Activated naive CD8-positive, alpha-beta T cell treated with anti-CD3 and anti-CD28 coated beads, Interleukin-2, amount 50 U/mL, for 16 hours (primary cell): ENCODE measurements around the gene KRT1.

Experiments
- DNase-seq: peaks from one replicate; pipeline ENCODE4 v3.0.0-alpha.2; 2020; ENCODE audit warnings: low read depth, low spot score

The KRT1 gene

DNA sequence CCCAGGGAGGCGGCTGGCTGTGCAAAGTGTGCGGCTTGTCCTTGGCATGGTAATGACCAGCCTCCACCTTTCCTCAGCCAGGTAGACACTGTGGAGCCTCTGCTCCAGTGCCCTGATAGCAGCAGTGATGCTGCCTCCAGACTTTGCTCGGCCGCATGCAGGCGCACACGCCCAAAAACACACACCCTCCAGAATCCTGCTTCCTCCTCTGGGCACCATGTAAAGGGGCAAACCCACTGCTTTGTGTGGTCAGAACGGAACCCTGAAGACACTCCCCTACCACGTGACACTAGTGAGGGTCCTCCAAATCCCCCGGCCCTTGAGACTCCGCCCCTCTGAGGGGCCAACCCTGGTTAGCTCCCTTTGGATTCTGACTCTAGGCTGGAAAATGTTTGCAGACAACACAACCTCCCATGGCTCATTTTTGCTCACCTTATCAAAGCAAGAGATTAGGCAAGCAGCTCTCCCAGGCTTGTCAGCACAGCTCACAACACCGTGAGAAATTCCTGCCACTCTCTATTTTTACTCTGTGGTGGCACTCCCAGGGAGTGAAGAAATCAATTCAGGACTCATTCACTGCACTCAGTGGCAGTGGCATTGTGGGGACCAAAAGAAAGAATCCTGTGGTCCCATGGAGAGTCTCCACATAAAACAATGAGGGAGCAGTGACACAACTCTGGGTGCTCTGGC lies 18.6 kb upstream of the KRT1 start:
- DNase-seq, result no peak

DNA sequence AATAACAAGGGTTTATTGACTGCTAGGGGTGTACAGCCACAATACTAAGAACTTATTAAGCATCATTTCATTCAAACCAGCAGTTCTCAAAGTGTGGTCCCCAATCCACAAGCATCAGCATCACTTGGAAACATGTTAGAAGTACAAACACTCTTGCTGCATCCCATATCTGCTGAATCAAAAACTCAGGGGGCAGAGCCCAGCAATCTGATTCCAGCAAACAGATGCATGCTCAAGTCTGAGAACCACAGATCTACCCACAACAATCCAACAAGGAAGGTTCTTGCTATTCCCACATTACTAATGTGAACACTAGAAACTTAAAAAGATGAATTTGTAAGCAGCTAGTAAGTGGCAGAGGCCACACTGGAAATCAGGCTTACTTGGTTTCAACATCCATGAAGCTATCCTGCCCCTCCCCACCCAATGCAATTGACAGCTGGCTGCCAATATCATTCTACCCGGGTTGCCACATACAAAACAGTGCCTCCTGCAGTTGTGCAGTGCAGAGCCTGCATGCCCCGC lies 16.9 kb upstream of the KRT1 start:
- no peak for DNase-seq

DNA sequence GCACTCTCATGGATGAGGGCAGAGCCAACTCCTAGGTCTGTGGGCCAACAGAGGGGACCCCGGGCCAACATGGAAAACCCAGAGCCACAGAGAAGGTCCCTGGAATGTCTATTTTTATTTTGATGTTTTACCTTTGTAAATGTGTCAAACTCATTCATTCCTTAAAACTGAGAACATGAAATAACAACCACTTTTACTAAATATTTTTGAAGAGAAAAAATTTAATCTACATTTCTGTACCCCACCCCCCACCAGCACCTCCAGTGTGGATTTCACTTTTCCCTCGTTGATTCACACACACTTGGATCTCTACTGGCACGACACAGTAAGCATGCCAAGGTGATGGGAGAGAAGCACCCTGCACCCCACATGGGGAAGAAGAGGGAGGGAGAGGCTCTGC lies 16.4 kb upstream of the KRT1 start:
- DNase-seq, result no peak

DNA sequence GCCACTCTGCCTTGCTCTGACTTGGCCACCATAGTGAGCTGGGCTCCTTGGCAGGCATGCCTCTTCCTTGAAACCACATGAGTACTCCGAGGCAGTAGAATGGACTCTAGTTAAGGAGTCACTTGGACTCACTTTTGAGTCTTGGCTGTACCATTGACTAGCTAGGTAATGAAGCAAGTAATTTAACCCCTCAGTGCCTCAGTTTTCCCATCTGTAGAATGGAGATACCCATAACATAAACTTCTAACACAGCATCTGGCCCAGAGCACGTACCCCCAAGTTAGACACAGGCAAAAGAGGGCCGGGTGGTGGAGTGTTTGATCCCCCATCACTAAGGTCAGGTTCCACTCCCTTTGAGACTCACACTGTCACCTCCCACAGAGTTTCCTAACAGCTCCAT lies 14.8 kb upstream of the KRT1 start:
- no peak for DNase-seq

DNA sequence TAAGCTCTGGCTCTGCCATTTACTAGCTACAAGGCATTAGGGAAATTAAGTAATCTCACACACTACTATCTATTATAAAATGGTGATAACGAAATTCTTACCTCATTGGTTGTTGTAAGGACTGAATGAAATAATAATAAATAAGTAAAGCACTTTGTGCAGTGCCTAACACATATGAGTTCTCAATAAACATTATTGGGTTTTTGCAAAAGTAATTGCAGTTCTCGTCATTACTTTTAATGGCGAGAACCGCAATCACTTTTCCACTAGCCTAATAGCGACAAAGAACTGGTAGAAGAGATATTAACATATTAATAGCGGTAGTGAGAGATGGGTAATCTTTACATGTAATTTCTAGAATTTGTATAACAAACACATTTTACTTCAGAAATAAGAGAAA lies 13.9 kb upstream of the KRT1 start:
- no peak for DNase-seq

DNA sequence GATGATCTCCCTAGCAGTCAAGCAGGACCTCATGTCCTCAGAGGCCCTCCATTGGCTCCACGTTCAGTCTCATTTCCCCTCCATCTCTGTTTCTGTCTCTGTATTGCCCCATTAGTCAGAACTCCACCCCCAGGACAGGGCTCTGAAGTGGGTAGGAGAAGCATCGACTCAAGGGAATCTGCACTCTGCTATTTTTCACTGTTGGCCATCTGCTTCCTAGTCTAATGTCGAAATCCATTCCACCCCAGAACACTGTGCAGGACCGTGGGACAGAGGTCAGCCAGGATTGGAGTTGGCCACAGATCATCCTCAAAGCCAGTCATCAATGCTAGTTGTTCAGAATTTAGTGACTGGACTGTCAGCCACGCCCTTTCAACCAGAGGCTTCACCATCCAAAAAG lies 13.1 kb upstream of the KRT1 start:
- DNase-seq, result no peak

DNA sequence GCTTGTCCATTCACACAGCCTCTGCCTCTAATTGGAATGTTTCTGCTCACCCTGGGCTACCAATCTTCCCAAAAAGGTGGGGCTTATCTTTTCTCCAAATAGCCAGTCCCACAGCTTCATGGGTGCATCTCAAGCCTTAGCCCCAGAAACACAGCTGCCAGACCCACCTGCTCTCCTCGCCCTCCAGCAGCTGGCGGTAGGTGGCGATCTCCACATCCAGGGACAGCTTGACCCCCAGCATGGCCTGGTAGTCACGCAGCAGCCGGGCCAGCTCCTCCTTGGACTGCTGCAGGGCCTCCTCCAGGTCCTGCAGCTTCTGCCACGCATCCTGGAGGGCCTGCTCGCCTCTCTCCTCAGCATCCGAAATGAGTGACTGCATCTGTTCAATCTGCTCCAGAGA lies 12.0 kb upstream of the KRT1 start:
- DNase-seq, result no peak

DNA sequence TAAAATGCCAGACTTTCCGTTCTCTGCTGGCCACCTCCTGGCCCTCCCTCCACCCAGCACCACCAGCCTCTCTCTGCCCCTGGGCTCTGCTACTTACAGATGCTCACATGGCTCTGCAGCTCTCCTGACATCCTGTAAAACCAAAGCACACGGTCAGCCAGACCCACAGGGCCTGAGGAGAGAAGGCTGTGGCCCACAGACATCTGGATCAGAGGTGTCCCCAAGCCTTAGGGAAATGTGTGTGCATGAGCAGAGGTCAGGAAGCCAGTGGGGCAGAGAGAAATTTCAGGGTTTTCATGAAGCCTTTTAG lies 11.6 kb upstream of the KRT1 start:
- DNase-seq, result no peak

DNA sequence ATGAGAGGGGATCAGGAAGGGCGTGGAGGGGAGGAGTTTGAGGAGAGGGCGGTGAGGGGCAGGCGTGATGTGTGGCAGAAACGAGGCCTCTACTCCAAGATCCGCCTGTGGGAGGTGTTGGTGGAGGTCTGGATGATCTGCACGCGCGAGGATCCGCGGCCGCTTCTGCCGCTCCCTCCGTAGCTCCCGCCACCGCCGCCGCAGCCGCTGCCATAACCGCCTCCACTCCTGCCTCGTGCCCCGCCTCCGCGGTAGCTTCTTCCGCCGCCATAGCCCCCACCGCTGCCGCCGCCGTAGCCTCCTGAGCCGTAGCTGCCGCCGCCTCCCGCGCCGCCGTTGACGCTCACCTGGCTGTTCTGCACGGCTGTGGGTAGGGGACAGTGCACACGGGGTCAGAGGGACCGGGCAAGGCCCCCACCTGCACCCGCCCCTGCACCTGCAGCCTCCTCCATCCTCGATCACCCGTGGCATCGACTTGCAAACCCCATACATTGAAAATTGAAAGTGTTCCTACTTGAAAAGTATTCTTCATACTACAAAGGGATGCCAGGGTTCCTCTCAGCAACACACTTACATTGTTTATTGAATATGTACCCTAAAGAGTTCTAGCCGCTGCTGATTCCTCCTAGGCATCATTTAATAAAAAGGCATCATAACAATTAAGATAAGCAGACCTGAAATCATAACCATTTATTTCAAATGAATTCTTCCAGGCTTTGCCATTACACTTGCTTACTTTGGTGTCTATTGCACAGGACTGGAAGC lies 11.1 kb upstream of the KRT1 start:
- peak; percentile 21 for DNase-seq

DNA sequence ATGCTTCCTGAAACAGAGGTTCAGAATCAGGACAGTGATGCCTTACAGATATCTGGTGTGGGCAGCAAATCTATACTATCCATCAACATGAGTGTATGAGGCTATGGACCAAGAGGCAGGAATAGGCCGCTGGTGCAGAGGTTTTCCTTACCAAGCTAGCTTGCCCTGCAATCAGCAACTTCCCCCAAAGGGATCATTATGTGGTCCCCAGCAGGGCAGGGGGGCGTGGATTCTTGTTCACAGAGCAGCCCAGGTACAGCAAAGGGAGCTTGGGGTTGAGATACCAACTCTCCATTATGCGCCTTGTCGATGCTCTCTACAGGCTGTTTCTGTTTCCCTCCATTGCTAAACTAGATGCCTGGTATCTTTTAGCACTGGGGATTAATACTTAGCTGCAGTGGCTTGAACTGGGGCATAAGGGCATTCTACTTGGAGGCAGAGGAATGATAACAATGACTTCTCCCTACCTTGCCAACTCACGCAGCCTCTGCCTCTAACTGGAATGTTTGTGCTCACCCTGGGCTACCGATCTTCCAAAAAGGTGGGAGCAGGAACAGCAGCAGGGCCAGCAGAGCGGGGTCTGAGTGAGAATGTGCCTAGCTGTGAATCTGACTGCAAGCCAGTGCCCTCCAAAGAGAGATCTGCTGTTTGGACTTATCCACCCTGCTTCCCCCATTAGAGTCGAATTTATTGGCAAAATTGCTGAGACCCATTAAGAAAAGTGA lies 10.3 kb upstream of the KRT1 start:
- DNase-seq, result no peak

DNA sequence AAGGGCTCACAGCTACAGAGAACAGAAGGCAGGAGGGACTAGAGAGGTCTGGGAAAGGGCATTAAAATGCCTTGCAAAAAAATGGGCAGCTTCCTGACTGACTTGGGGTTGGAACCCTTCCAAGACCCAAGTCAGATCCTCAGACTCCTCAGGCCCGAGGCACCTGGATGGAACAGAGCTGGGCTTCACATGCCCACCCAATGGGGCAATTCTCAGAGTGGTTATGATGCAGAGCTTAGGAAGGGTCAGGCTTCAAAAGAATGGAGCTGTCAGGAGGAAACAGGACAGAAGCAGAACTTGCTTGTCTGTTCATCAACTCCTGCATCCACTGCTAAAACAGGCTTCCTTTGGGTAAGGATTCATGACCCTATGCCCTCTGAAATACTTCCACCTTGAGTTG lies 9.7 kb upstream of the KRT1 start:
- DNase-seq, result no peak

DNA sequence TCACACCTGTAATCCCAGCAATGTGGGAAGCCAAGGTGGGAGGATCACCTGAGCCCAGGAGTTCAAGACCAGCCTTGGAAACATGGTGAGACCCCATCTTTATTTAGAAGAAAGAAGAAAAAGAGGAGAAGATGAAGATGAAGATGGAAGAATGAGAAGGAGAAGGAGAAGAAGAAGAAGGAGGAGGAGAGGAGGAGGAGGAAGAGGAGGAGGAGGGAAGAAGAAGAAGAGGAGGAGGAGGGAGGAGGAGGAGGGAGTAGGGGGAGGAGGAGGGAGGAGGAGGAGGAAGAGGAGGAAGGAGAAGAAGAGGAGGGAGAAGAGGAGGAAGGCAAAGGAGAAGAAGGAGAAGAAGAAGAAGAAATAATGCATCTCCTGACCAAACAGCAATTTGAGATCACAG lies 9.0 kb upstream of the KRT1 start:
- DNase-seq, result no peak

DNA sequence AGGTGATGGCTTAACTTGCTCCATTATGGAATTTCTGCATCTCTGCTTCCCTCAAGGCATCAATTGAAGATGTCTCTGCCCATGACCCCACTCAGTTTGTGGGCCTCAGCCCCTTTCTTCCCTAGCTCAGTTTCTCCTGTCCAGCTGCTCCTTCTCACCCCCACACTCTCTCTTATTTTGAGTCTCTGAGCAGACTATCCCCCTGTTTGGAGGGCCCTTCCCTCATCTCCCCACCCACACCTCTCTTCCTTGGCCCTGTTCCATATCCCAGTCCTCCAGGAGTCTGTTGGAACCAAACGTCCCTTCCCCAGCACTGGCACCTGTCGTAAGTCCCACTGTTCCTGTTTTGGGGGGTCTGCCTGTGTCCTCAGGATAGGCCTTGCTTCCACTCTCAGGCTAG lies 8.3 kb upstream of the KRT1 start:
- DNase-seq, result no peak

DNA sequence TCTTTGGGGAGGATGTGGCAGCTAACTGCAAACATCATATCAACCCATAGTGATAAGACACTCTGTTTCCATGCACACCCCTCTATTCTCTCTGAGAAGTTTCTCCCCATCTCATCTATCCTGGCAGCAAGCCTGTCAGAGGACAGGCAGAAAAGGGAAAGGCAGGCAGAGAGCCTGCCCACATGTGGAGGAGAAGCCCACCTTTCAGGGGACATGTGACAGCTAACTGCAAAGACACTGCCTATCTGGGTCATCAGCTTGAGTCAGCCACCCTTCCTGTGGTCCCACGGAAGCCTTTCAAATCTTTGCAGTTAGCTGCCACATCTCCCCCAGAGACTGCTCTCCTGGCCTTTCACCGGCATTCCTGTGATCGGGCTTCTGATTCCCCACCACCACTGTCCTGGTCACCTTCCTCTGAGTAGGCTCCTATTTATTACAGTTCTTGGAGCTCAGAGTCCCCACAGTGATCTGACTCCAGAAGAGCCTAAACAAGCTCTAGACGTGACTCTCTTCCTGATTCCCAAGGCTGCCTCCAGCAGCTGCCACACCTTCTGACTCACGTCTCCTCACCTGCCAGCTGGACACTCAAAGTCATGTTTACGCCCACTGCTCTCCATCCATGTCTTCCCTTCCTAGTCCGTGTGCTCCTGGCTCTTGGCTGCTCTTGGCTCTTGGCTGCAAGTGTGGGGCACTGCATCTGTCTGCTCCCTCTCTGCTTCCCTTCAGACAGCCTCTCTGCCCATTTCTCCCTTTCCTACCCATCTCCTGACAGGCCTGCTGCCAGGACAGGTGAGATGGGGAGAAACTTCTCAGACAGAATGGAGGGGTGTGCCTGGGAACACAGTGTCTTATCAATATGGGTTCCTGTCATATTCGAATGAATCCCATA lies 7.5 kb upstream of the KRT1 start:
- DNase-seq, result no peak

DNA sequence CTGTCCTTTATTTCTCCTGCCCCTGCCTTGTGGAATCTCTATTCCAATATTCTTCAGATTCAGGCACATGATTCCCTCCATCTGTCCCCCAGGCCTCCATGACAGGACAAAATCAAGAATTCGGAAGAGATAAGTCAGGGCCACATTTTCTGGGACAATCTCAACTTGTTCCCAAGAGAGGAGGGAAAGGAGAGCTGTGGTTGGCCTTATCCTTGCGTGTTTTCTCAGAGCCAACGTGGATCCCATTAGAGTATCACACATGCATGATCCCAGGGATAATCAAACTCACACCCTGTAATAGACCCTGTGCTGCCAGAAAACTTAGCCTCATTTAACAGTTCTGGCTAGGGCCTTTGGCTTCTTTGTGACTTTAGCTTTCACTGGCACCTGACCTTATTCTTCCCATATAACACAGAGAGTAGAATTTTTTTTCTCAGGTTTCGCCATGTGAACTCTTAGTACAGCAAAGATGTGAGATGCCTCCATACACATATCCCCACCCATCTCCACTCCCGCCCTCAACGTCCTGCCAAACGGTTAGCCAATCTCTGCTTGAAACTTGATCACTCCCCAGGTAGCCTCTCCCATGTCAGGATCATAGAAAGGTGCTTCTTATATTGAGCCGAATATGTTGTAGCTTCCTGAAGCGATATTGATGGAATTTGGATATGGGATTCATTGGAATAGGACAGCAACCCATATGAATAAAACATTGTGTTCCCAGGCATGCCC lies 6.7 kb upstream of the KRT1 start:
- no peak for DNase-seq

DNA sequence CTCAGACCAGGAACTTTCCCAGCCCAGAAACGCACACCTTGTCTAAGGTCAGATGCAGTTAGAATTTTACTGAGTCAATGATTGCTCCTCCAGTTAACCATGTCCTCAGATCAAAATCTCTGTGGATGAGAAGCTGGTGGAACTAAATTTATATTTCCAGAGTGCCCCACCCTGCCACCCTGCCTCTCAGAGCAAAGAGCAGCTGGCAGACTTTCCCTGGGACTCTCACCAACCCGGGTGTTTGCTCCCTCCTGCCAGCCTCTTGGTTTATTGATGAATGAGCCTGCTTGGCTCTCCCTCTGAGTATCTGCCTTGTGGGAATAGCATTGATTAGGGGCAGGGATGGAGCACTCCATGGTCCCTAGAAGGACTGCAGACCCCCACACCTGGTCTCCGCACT lies 5.9 kb upstream of the KRT1 start:
- no peak for DNase-seq

DNA sequence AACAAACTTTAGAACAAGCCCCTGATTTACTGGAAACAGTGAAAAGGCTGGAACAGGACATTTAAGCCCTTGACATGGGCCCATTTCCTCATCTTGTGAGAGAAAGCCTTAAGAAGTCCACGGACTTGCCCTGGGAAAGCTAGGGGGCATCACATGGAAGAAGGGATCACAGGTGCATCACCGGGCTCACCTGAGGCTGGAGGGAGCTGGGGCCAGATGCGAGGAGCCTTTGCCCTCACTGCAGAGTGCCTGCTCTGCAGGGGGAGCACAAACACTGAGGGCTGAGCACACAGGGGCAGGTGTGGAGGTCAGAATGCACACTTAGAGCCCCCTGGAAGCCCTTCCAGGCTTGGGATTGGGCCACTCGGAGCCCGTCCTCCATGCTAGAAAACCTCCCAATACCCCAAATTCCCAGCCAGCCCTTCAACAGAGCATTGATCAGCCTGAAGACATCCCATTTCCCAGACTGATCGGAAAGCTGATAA lies 5.2 kb upstream of the KRT1 start:
- DNase-seq, result no peak

DNA sequence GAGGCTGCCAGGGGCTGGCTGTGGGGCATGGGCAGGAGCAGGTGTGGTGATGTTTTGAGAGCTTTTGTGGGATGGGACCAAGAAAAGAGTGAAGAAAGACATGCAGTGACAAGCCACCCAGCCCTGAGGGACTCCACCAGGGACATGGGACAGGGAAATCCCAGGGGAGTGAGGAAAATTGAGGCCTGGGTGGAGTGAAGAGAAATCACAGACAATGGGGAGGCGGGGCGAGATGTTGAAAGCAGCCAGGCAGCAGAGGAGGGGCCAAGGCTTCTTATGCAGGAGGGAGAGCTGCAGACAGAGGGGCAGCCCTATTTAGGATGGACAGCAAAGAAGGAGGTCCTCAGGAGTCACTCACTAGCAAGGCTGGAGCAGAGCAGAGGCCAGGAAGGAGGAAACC lies 4.2 kb upstream of the KRT1 start:
- DNase-seq, result no peak

DNA sequence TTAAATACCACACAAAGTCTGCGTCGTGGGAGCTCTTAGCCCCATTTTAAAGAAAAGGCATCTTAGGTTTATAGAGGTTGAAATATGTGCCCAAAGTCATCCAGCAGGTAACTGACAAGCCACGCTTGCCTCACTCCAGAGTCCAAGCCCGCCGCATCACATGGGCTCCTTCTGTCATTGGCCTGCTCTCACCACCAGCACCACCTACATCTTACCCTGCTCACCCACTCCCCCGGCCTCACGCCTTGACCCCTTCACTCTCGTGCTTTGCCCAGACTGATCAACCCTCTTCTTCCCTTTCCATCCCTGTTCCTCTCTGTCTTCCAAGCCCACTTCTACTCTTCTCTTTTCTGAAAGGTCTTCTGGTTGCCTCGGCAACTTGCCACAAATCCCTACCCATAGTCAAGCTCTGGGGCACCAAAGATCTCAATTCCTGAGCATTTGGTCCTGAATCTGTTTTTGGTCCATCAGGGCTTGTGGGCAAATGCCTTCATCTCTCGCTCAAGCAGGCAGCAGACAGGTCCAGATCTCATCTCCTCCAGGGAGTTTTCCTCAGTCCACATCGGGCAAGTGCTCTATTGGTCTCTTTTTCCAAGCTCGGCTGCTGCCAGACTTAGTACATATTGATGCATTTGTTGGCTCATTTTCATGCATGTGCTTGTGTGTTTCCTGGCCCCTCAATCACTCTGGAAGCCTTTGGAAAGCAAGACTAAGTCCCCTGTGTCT lies 3.5 kb upstream of the KRT1 start:
- no peak for DNase-seq

DNA sequence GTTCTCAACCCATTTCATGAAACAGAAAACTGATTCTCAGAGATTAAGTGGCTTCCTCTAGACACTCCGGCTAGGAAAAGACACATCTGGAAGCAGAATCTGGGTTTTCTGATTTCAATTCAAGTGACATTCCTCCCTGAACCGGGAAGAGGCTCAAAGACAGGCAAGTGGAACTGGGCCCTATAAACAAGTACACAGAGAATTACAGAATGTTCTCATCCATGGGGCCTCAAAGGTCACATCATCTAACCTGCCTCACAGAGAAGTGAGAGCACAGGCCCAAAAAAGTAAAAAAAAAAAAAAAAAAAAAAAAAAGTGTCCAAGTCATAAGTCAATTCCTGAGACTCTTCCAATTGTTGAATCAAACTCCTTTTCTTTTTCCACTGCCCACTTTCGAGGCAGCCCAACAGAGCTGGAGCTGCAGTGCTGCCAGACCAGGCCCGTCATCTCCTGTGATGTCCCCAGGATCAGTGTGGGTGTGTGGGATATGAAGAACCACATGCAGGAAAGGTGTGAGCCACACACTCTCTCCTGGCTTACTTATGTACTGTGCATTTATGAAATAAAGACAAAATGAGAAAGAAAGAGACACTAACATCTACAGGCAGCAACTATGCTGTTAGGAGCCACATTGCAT lies 2.8 kb upstream of the KRT1 start:
- DNase-seq, result no peak
